H9 (cell line): ENCODE measurements around the gene TRAF6. TPM values are rescaled to one million over a fixed set of nuclear protein-coding genes. Genes with fewer than 3 reads are reported as not detected.

Experiments
- DNase-seq: peaks from one replicate; pipeline ENCODE4 v3.0.0-alpha.2; 2017
- H2AFZ ChIP-seq: one replicate; pipeline ENCODE4 v1.6.1; 2013; ENCODE audit warnings: mild to moderate bottlenecking, low read length, control low read depth, moderate library complexity
- H2AK5ac ChIP-seq: 2 replicates; pipeline ENCODE4 v1.6.1; 2013; ENCODE audit warnings: low read length, control low read depth, mixed read lengths; ENCODE audit not compliant: insufficient read length
- H2BK120ac ChIP-seq: one replicate; pipeline ENCODE4 v1.6.1; 2013; ENCODE audit warnings: low read depth, mild to moderate bottlenecking, low read length, control low read depth, inconsistent platforms; ENCODE audit not compliant: poor library complexity, severe bottlenecking
- H2BK12ac ChIP-seq: 2 replicates; pipeline ENCODE4 v1.6.1; 2013; ENCODE audit warnings: low read length, control low read depth, mixed read lengths, low read depth; ENCODE audit not compliant: insufficient read length
- H2BK15ac ChIP-seq: 2 replicates; pipeline ENCODE4 v1.6.1; 2013; ENCODE audit warnings: low read depth, low read length, control low read depth
- H2BK20ac ChIP-seq: one replicate; pipeline ENCODE4 v1.6.1; 2013; ENCODE audit warnings: low read depth, mild to moderate bottlenecking, low read length, control low read depth, inconsistent platforms; ENCODE audit not compliant: poor library complexity, severe bottlenecking
- H2BK5ac ChIP-seq: 2 replicates; pipeline ENCODE4 v1.6.1; 2013; ENCODE audit warnings: low read length, control low read depth, mixed read lengths; ENCODE audit not compliant: insufficient read length
- H3K14ac ChIP-seq: 2 replicates; pipeline ENCODE4 v1.6.1; 2013; ENCODE audit warnings: low read length, control low read depth; ENCODE audit not compliant: insufficient read depth
- H3K18ac ChIP-seq: 2 replicates; pipeline ENCODE4 v1.6.1; 2013; ENCODE audit warnings: low read depth, mild to moderate bottlenecking, mixed read lengths, low read length, control low read depth; ENCODE audit not compliant: insufficient read length
- H3K23ac ChIP-seq: 2 replicates; pipeline ENCODE4 v1.6.1; 2013; ENCODE audit warnings: low read length, control low read depth, mixed read lengths, low read depth; ENCODE audit not compliant: insufficient read length
- H3K23me2 ChIP-seq: 2 replicates; pipeline ENCODE4 v1.6.1; 2013; ENCODE audit warnings: low read depth, mild to moderate bottlenecking, mixed read lengths, low read length, control low read depth; ENCODE audit not compliant: insufficient read length, poor library complexity, severe bottlenecking
- H3K27ac ChIP-seq: 2 replicates; pipeline ENCODE4 v1.5.1; 2013; ENCODE audit warnings: low read length, control low read depth, mixed read lengths, low read depth; ENCODE audit not compliant: insufficient read length
- H3K27me3 ChIP-seq: 2 replicates; pipeline ENCODE4 v1.6.1; 2013; ENCODE audit warnings: low read length, control low read depth, inconsistent platforms; ENCODE audit not compliant: insufficient read depth
- H3K4ac ChIP-seq: 2 replicates; pipeline ENCODE4 v1.6.1; 2013; ENCODE audit warnings: low read depth, mild to moderate bottlenecking, control low read depth, inconsistent platforms, low read length, moderate library complexity
- H3K4me1 ChIP-seq: 2 replicates; pipeline ENCODE4 v1.6.1; 2013; ENCODE audit warnings: low read length, control low read depth, inconsistent platforms; ENCODE audit not compliant: insufficient read depth
- H3K4me2 ChIP-seq: 2 replicates; pipeline ENCODE4 v1.6.1; 2013; ENCODE audit warnings: low read length, control low read depth, mixed read lengths; ENCODE audit not compliant: insufficient read length, insufficient read depth
- H3K56ac ChIP-seq: 2 replicates; pipeline ENCODE4 v1.6.1; 2013; ENCODE audit warnings: low read depth, mild to moderate bottlenecking, mixed read lengths, low read length, control low read depth; ENCODE audit not compliant: insufficient read length
- H3K79me1 ChIP-seq: 2 replicates; pipeline ENCODE4 v1.6.1; 2013; ENCODE audit warnings: low read depth, mild to moderate bottlenecking, moderate library complexity, low read length, control low read depth, inconsistent platforms; ENCODE audit not compliant: insufficient read depth, poor library complexity, severe bottlenecking
- H3K79me2 ChIP-seq: 2 replicates; pipeline ENCODE4 v1.6.1; 2013; ENCODE audit warnings: low read length, control low read depth, inconsistent platforms; ENCODE audit not compliant: insufficient read depth
- H3K9ac ChIP-seq: 2 replicates; pipeline ENCODE4 v1.6.1; 2013; ENCODE audit warnings: low read length, control low read depth, mixed read lengths; ENCODE audit not compliant: insufficient read length; ENCODE audit errors: extremely low read depth
- H3K9me3 ChIP-seq: one replicate; pipeline ENCODE4 v1.6.1; 2013; ENCODE audit warnings: low read depth, low read length, inconsistent platforms; ENCODE audit not compliant: control insufficient read depth
- H3T11ph ChIP-seq: one replicate; pipeline ENCODE4 v1.6.1; 2013; ENCODE audit warnings: mild to moderate bottlenecking, low read length, control low read depth, inconsistent platforms
- H4K20me1 ChIP-seq: one replicate; pipeline ENCODE4 v1.6.1; 2013; ENCODE audit not compliant: control insufficient read depth, insufficient read length, insufficient read depth
- H4K5ac ChIP-seq: 2 replicates; pipeline ENCODE4 v1.6.1; 2013; ENCODE audit warnings: low read depth, mild to moderate bottlenecking, mixed read lengths, low read length, control low read depth; ENCODE audit not compliant: insufficient read length
- H4K8ac ChIP-seq: replicated peaks from 2 replicates; pipeline ENCODE4 v1.6.1; 2013; ENCODE audit warnings: low read length, control low read depth, mixed read lengths, low read depth; ENCODE audit not compliant: insufficient read length
- H4K91ac ChIP-seq: 2 replicates; pipeline ENCODE4 v1.6.1; 2013; ENCODE audit warnings: low read depth, mild to moderate bottlenecking, moderate library complexity, mixed read lengths, low read length, control low read depth; ENCODE audit not compliant: insufficient read length
- H3K27ac Mint-ChIP-seq, 3 experiments: 2 replicates in 2 of 3; 3 replicates in 1 of 3; pipeline ENCODE4 v1.8.0; 2020 to 2021; ENCODE audit warnings: mixed read lengths in 3 of 3, mild to moderate bottlenecking in 1 of 3, moderate library complexity in 1 of 3
- H3K27me3 Mint-ChIP-seq: 2 replicates; pipeline ENCODE4 v1.8.0; 2021; ENCODE audit warnings: low read depth, mild to moderate bottlenecking, moderate library complexity, mixed read lengths
- H3K36me3 Mint-ChIP-seq, 3 experiments: 2 replicates in 2 of 3; 3 replicates in 1 of 3; pipeline ENCODE4 v1.8.0; 2020 to 2021; ENCODE audit warnings: low read depth in 3 of 3, mixed read lengths in 3 of 3; ENCODE audit not compliant: insufficient read depth in 1 of 3
- H3K4me1 Mint-ChIP-seq, 2 experiments: 2 replicates each; pipeline ENCODE4 v1.8.0; 2020; ENCODE audit warnings: mixed read lengths in 2 of 2
- H3K4me3 Mint-ChIP-seq, 2 experiments: 2 replicates in 1 of 2; 3 replicates in 1 of 2; pipeline ENCODE4 v1.8.0; 2020 to 2021; ENCODE audit warnings: mild to moderate bottlenecking in 2 of 2, mixed read lengths in 2 of 2, moderate library complexity in 1 of 2
- H3K9me3 Mint-ChIP-seq, 2 experiments: 2 replicates in 1 of 2; 3 replicates in 1 of 2; pipeline ENCODE4 v1.8.0; 2020; ENCODE audit warnings: mild to moderate bottlenecking in 2 of 2, mixed read lengths in 2 of 2, moderate library complexity in 1 of 2
- CTCF ChIP-seq: fragments of 200-600 bp; sonication (generic); conservative IDR thresholded peaks from 3 replicates; pipeline ENCODE4 v1.8.0; 2021; ENCODE audit warnings: antibody characterized with exemption, mild to moderate bottlenecking
- WGBS: extraction: QIAGEN DNeasy Blood & Tissue Kit; methylation state at CpG from one replicate; pipeline ENCODE4 v1.1.7; 2013; ENCODE audit warnings: missing lambda C conversion rate, low lambda C conversion rate, mixed read lengths; ENCODE audit not compliant: insufficient read length; ENCODE audit errors: extremely low coverage; 5-methylcytosine and 5-hydroxymethylcytosine counted together
- total RNA-seq: library from RNA; stranded (reverse); gene quantifications from 2 replicates; pipeline ENCODE4 v1.2.1, GENCODE V29; 2021

Gene TRAF6
- total RNA-seq, 1 experiment from 2014 or later = 9.9 TPM

DNA sequence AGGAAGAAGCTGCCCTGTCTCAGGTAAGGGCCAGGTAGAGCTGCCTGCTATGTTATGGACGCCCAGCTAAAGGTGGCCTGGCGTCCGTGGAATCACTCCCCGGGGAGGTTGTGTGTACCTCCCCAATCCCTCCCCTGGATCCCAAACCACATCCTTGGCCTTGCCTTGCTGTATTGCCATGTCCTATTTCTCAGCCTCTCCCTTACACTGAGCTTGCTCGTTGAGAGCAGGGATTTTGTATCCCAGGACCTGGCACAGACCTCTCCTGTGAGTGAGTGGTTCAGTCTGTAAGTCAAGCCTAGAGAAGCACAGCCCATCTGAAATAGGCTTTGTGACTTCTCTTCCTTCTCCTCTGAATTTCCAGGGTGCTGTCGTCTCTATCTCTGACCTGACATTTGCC lies 53.9 kb downstream of the TRAF6 start:
- H3K4me3 Mint-ChIP-seq = no peak overlapping the region
- no peak overlapping the region for H3K18ac ChIP-seq
- peaks cover 37 to 40% of the 10 kb centered on the region in 2 experiments for H3K4me1 Mint-ChIP-seq
- no peaks in the 10 kb centered on the region for H3K23me2 ChIP-seq
- H3K79me2 ChIP-seq = no peaks in the 10 kb centered on the region
- no peak overlapping the region for H4K5ac ChIP-seq
- no peak for DNase-seq
- no peaks in the 10 kb centered on the region for H3K9me3 ChIP-seq
- TF ChIP-seq CTCF = no peak
- H3K79me1 ChIP-seq = no peaks in the 10 kb centered on the region
- H4K20me1 ChIP-seq = no peaks in the 10 kb centered on the region
- no peak overlapping the region for H3K4me2 ChIP-seq
- peak overlapping the region in 1 of 3 experiments; percentile 37; a peak in 2 of 7 replicates for H3K27ac Mint-ChIP-seq
- H2BK20ac ChIP-seq = no peak overlapping the region
- H3K4me1 ChIP-seq = no peaks in the 10 kb centered on the region; the same call in 1 of the 2 replicates
- no peak overlapping the region for H2AFZ ChIP-seq
- no peak overlapping the region for H4K8ac ChIP-seq
- H3K27ac ChIP-seq = no peak overlapping the region
- no peak overlapping the region for H2BK12ac ChIP-seq
- H3K23ac ChIP-seq = no peak overlapping the region
- no peak overlapping the region for H3K9ac ChIP-seq
- H2BK120ac ChIP-seq = no peak overlapping the region
- no peak overlapping the region for H2BK15ac ChIP-seq
- no peaks in the 10 kb centered on the region for H3K9me3 Mint-ChIP-seq
- H2AK5ac ChIP-seq = no peak overlapping the region
- peaks cover 0 to 3% (median 0%) of the 10 kb centered on the region in 3 experiments; a peak in 1 of 7 replicates for H3K36me3 Mint-ChIP-seq
- no peak overlapping the region for H3T11ph ChIP-seq
- peak overlapping the region; percentile 43; the same call in 1 of the 2 replicates for H3K14ac ChIP-seq
- no CpG with 5 or more reads among the region's 6 CpGs for whole genome bisulfite sequencing
- no peak overlapping the region; the same call in 1 of the 2 replicates for H3K4ac ChIP-seq
- H3K56ac ChIP-seq = no peak overlapping the region
- H2BK5ac ChIP-seq = no peak overlapping the region
- no peaks in the 10 kb centered on the region; the same call in 1 of the 2 replicates for H3K27me3 Mint-ChIP-seq
- no peaks in the 10 kb centered on the region for H3K27me3 ChIP-seq
- H4K91ac ChIP-seq = no peak overlapping the region
